ENCODE data around the gene RXRA.

Gene RXRA

GRCh38 chr9:134422301-134423090 lies 96.2 kb downstream of the RXRA start:
- no peak for TF ChIP-seq CTCF (IDR thresholded peaks at IDR 0.05)
- Histone ChIP-seq H3K27ac (peak overlapping the region in 1 of 2 donors; percentile 42), H3K4me3 (no peak overlapping the region)
- DNase-seq (ENCODE audit: low spot score): no peak

- Histone ChIP-seq H3K27ac (peak overlapping the region in 1 of 2 donors; percentile 11), H3K4me3 (no peak overlapping the region)
- no peak for TF ChIP-seq CTCF (IDR thresholded peaks at IDR 0.05)
- no peak for DNase-seq (ENCODE audit: low spot score)
Measured at GRCh38 chr9:134423166-134423565, 96.9 kb downstream of the RXRA start.

- Histone ChIP-seq H3K27ac (no peak overlapping the region), H3K4me3 (no peak overlapping the region)
- no peak for DNase-seq (ENCODE audit: low spot score)
- TF ChIP-seq CTCF (IDR thresholded peaks at IDR 0.05): no peak
Measured at GRCh38 chr9:134423749-134424148, 97.5 kb downstream of the RXRA start.

- TF ChIP-seq CTCF (IDR thresholded peaks at IDR 0.05): no peak
- Histone ChIP-seq H3K27ac (no peak overlapping the region), H3K4me3 (no peak overlapping the region)
- no peak for DNase-seq (ENCODE audit: low spot score)
Measured at GRCh38 chr9:134424818-134425217, 98.6 kb downstream of the RXRA start.

- DNase-seq (ENCODE audit: low spot score): no peak
- Histone ChIP-seq H3K4me3 (no peak overlapping the region), H3K27ac (no peak overlapping the region)
- no peak for TF ChIP-seq CTCF (IDR thresholded peaks at IDR 0.05)
Measured at GRCh38 chr9:134425401-134425800, 99.1 kb downstream of the RXRA start.

GRCh38 chr9:134425812-134426211 lies 99.6 kb downstream of the RXRA start:
- TF ChIP-seq CTCF (IDR thresholded peaks at IDR 0.05): no peak
- Histone ChIP-seq H3K4me3 (no peak overlapping the region), H3K27ac (no peak overlapping the region)
- no peak for DNase-seq (ENCODE audit: low spot score)

GRCh38 chr9:134426436-134426835 lies 100.2 kb downstream of the RXRA start:
- no peak for TF ChIP-seq CTCF (IDR thresholded peaks at IDR 0.05)
- Histone ChIP-seq H3K4me3 (no peak overlapping the region), H3K27ac (no peak overlapping the region)
- DNase-seq (ENCODE audit: low spot score): no peak

Measured in coronary artery (tissue), 2 donors.